ENCODE measurements around the gene NAA16. TPM values are rescaled to one million over a fixed set of nuclear protein-coding genes. Genes with fewer than 3 reads are reported as not detected.

NAA16 gene
- total RNA-seq, 6 experiments from 2014 or later = 8.9 to 13.6 (median 10.2) TPM

GRCh38 chr13:41384749-41385503, 73.9 kb downstream of the NAA16 start:
- Mint-ChIP-seq H3K27me3 (ENCODE audit: insufficient read depth) (peaks cover 23% of the 10 kb centered on the region), H3K9me3 (no peaks in the 10 kb centered on the region), H3K4me3 (no peak overlapping the region), H3K36me3 (ENCODE audit: low read depth) (no peaks in the 10 kb centered on the region), H3K4me1 (ENCODE audit: low read depth) (no peaks in the 10 kb centered on the region), H3K27ac (no peak overlapping the region)
- DNase-seq = no peak
- TF ChIP-seq CTCF (IDR thresholded peaks at IDR 0.05) = peak; percentile 81

- Mint-ChIP-seq H3K27ac (no peak overlapping the region), H3K4me3 (no peak overlapping the region), H3K4me1 (ENCODE audit: low read depth) (no peaks in the 10 kb centered on the region), H3K9me3 (no peaks in the 10 kb centered on the region), H3K27me3 (ENCODE audit: insufficient read depth) (peaks cover 24% of the 10 kb centered on the region), H3K36me3 (ENCODE audit: low read depth) (no peaks in the 10 kb centered on the region)
- no peak for TF ChIP-seq CTCF (IDR thresholded peaks at IDR 0.05)
- no peak for DNase-seq
Measured at GRCh38 chr13:41386211-41386610, 75.1 kb downstream of the NAA16 start.

GRCh38 chr13:41387576-41387975, 76.5 kb downstream of the NAA16 start:
- Mint-ChIP-seq H3K9me3 (no peaks in the 10 kb centered on the region), H3K4me3 (no peak overlapping the region; the same call in 1 of the 2 replicates), H3K27me3 (ENCODE audit: insufficient read depth) (peaks cover 23% of the 10 kb centered on the region), H3K36me3 (ENCODE audit: low read depth) (no peaks in the 10 kb centered on the region), H3K27ac (no peak overlapping the region), H3K4me1 (ENCODE audit: low read depth) (no peaks in the 10 kb centered on the region)
- no peak for DNase-seq
- no peak for TF ChIP-seq CTCF (IDR thresholded peaks at IDR 0.05)

- peaks cover 24% of the 10 kb centered on the region for H3K27me3 Mint-ChIP-seq (ENCODE audit: insufficient read depth)
- no peaks in the 10 kb centered on the region for H3K9me3 Mint-ChIP-seq
- no peaks in the 10 kb centered on the region for H3K36me3 Mint-ChIP-seq (ENCODE audit: low read depth)
- no peak overlapping the region for H3K4me3 Mint-ChIP-seq
- H3K27ac Mint-ChIP-seq = no peak overlapping the region
- H3K4me1 Mint-ChIP-seq (ENCODE audit: low read depth) = no peaks in the 10 kb centered on the region
- no peak for TF ChIP-seq CTCF (IDR thresholded peaks at IDR 0.05)
- DNase-seq = no peak
Measured at GRCh38 chr13:41388143-41388881, 77.2 kb downstream of the NAA16 start.

- no peaks in the 10 kb centered on the region for H3K36me3 Mint-ChIP-seq (ENCODE audit: low read depth)
- H3K27me3 Mint-ChIP-seq (ENCODE audit: insufficient read depth) = peaks cover 24% of the 10 kb centered on the region
- no peak overlapping the region for H3K4me3 Mint-ChIP-seq
- TF ChIP-seq CTCF (IDR thresholded peaks at IDR 0.05) = no peak
- no peak for DNase-seq
- H3K27ac Mint-ChIP-seq = no peak overlapping the region
- no peaks in the 10 kb centered on the region for H3K9me3 Mint-ChIP-seq
- H3K4me1 Mint-ChIP-seq (ENCODE audit: low read depth) = no peaks in the 10 kb centered on the region
Measured at GRCh38 chr13:41389580-41389979, 78.5 kb downstream of the NAA16 start.

All from HFFc6 (cell line).